Esophagus squamous epithelium (tissue), 5 donors: ENCODE measurements around the gene SLITRK5. TPM values are rescaled to one million over a fixed set of nuclear protein-coding genes. Genes with fewer than 3 reads are reported as not detected.

Experiments
- DNase-seq: peaks from one replicate; lab custom pipeline; 2025; lab: John Stamatoyannopoulos, UW
- H3K27ac ChIP-seq, 4 donors: fragments of 200-600 bp; sonication (generic); one replicate each; pipeline ENCODE4 v1.5.1; 2016 to 2019; ENCODE audit warnings: mild to moderate bottlenecking in 1 of 4
- H3K27me3 ChIP-seq, 4 donors: fragments of 200-600 bp; sonication (generic); 1 replicate in 3 of 4; 2 replicates in 1 of 4; pipeline versions ENCODE4 v1.5.1 to v1.6.0; 2017 to 2021; ENCODE audit warnings: antibody characterized with exemption in 1 of 4
- H3K36me3 ChIP-seq, 3 donors: fragments of 200-600 bp; sonication (generic); one replicate each; pipeline ENCODE4 v1.5.1; 2016 to 2019
- H3K4me1 ChIP-seq, 3 donors: fragments of 200-600 bp; sonication (generic); one replicate each; pipeline ENCODE4 v1.5.1; 2017 to 2019
- H3K4me3 ChIP-seq, 4 donors: fragments of 200-600 bp; sonication (generic); 1 replicate in 3 of 4; 2 replicates in 1 of 4; pipeline ENCODE4 v1.5.1; 2016 to 2019; ENCODE audit warnings: mild to moderate bottlenecking in 2 of 4, moderate library complexity in 1 of 4
- H3K9me3 ChIP-seq, 3 donors: fragments of 200-600 bp; sonication (generic); one replicate each; pipeline ENCODE4 v1.5.1; 2016 to 2019
- CTCF ChIP-seq, 6 experiments: fragments of 450-650 bp in 4 of 6; fragments of 200-600 bp in 2 of 6; sonication (generic) in 2 of 6; IDR thresholded peaks; one replicate each; pipeline ENCODE4 v1.5.1; 2016 to 2019; ENCODE audit warnings: antibody characterized with exemption in 6 of 6, mild to moderate bottlenecking in 4 of 6, moderate library complexity in 4 of 6
- POLR2A ChIP-seq, 4 donors: fragments of 450-650 bp; IDR thresholded peaks; one replicate each; pipeline ENCODE4 v1.6.1; 2017; ENCODE audit warnings: antibody characterized with exemption in 4 of 4, mild to moderate bottlenecking in 4 of 4, moderate library complexity in 3 of 4
- WGBS, 2 donors: methylation state at CpG; one replicate each; pipeline ENCODE4 v1.1.5; 2018; 5-methylcytosine and 5-hydroxymethylcytosine counted together
- intact Hi-C: fragments of 100-400 bp; cut with DNase I; formaldehyde crosslinking; loops from one replicate; pipeline ENCODE4 v1.15.0; 2022
- total RNA-seq, 4 donors: library from RNA; depleted of rRNA; stranded (reverse); fragments of >200 nt; gene quantifications; one replicate each; pipeline ENCODE4 v1.1.0, GENCODE V29; 2016
- donor health status: DM: yes; HTN: yes; CAD: no.

The SLITRK5 gene
- under 1 TPM in 3 of 4 donors, not detected in 1; 0.04 to 0.19 (median 0.06) TPM for total RNA-seq

- TF ChIP-seq POLR2A (IDR thresholded peaks at IDR 0.05) (no peak), CTCF (IDR thresholded peaks at IDR 0.05) (peak; percentile 25 to 67 (median 53))
- H3K4me3 ChIP-seq: peak within 1 kb of the TSS; percentile 9 to 68 (median 52)
- H3K27me3 ChIP-seq: peaks cover 9 to 57% (median 14%) of the 10 kb centered on the region in 4 donors
- H3K36me3 ChIP-seq: no peaks in the 10 kb centered on the region
- no peak for DNase-seq
- H3K9me3 ChIP-seq: no peaks in the 10 kb centered on the region
- H3K4me1 ChIP-seq: peaks cover 19 to 43% (median 27%) of the 10 kb centered on the region in 3 donors
- intact Hi-C loops: no loop called here
- 1 to 2% methylated on average over 14 to 17 of the region's 43 CpGs for WGBS, 2 donors
- peak within 1 kb of the TSS in 1 of 4 donors; percentile 13 for H3K27ac ChIP-seq
These were observed at the start of gene SLITRK5 for GRCh38 chr13:87671031-87671752. TSS of gene SLITRK5 (plus strand) at chr13:87671371. CDS start at chr13:87675389, 4,018 bp downstream.

- Histone ChIP-seq H3K4me3 (no peak overlapping the region), H3K36me3 (no peaks in the 10 kb centered on the region), H3K4me1 (no peaks in the 10 kb centered on the region), H3K9me3 (no peaks in the 10 kb centered on the region), H3K27me3 (no peaks in the 10 kb centered on the region), H3K27ac (no peak overlapping the region)
- TF ChIP-seq POLR2A (IDR thresholded peaks at IDR 0.05): no peak
- TF ChIP-seq CTCF (IDR thresholded peaks at IDR 0.05): no peak
- DNase-seq: no peak
- intact Hi-C loops: no loop called here
- 44 to 50% methylated on average over 1 of the region's 1 CpG for WGBS, 2 donors
These were observed 48.2 kb upstream of the SLITRK5 start for GRCh38 chr13:87622971-87623370.

DNA sequence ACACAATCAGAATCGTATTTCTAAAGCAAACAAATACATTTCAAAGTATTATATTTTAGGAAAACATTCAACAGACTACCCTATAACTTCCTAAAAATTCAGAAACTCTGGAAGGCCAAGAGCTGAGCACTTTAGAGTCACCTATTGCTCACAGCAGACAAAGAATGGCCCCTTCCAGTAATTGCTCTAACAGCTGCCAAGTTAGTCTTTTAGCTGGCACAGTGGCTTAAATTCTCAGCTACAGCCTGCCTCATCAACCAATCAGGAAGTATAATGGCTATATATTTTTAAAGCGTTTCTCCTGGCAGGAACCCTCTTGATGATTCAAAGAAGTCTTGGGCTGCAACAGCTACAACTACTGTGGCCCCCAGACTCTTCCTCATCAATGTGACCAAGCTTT lies 14.9 kb upstream of the SLITRK5 start:
- TF ChIP-seq CTCF (IDR thresholded peaks at IDR 0.05) (no peak), POLR2A (IDR thresholded peaks at IDR 0.05) (no peak)
- H3K27me3 ChIP-seq: peaks cover 0 to 3% (median 0%) of the 10 kb centered on the region in 4 donors
- no peak for DNase-seq
- intact Hi-C loops: no loop called here
- H3K27ac ChIP-seq: no peak overlapping the region
- H3K36me3 ChIP-seq: no peaks in the 10 kb centered on the region
- no peak overlapping the region for H3K4me3 ChIP-seq
- 0 to 13% methylated on average over 2 of the region's 2 CpGs for WGBS, 2 donors
- no peaks in the 10 kb centered on the region for H3K4me1 ChIP-seq
- H3K9me3 ChIP-seq: no peaks in the 10 kb centered on the region

DNA sequence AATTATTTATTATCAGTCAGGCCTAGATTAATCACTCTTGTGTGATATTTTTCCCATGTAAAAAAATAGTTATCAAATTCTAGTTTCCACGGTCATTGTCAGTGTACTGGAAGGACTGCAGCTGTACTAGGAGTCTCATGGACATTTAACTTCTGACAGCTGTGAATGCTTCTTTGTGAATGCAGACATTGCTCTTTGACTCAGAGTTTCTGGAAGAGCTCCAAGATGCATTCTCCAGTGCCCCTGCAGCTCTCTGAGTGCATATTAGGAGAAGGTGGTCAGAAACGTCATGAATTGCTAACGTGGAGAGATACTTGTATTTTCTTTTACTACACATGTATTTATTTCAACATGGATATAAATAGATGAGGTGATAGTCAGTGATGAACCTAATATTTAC lies 9.7 kb upstream of the SLITRK5 start:
- WGBS, 2 donors: 39% methylated on average over 3 of the region's 3 CpGs
- no peaks in the 10 kb centered on the region for H3K27me3 ChIP-seq
- no peaks in the 10 kb centered on the region for H3K36me3 ChIP-seq
- H3K9me3 ChIP-seq: no peaks in the 10 kb centered on the region
- H3K4me1 ChIP-seq: no peaks in the 10 kb centered on the region
- TF ChIP-seq POLR2A (IDR thresholded peaks at IDR 0.05): no peak
- no peak for TF ChIP-seq CTCF (IDR thresholded peaks at IDR 0.05)
- intact Hi-C loops: no loop called here
- DNase-seq: no peak
- no peak overlapping the region for H3K4me3 ChIP-seq
- no peak overlapping the region for H3K27ac ChIP-seq

- Histone ChIP-seq H3K27ac (no peak overlapping the region), H3K4me3 (no peak overlapping the region), H3K36me3 (no peaks in the 10 kb centered on the region), H3K9me3 (no peaks in the 10 kb centered on the region), H3K4me1 (peaks cover 5 to 15% (median 9%) of the 10 kb centered on the region in 3 donors), H3K27me3 (peaks cover 0 to 13% (median 0%) of the 10 kb centered on the region in 4 donors)
- WGBS, 2 donors: 50 to 65% methylated on average over 1 of the region's 1 CpG
- no peak for DNase-seq
- intact Hi-C loops: no loop called here
- TF ChIP-seq POLR2A (IDR thresholded peaks at IDR 0.05) (no peak), CTCF (IDR thresholded peaks at IDR 0.05) (no peak)
These were observed 4.3 kb upstream of the SLITRK5 start for GRCh38 chr13:87666831-87667230.
